Aorta (tissue), 5 donors: Measurements from ENCODE around the gene PODXL. TPM values are rescaled to one million over a fixed set of nuclear protein-coding genes. Genes with fewer than 3 reads are reported as not detected.

Experiments used
- ATAC-seq: fragments of 200-7000 bp; cut with Tn5 transposase; one replicate; pipeline ENCODE4 v1.9.1; 2022; ENCODE audit warnings: moderate library complexity; ENCODE audit not compliant: low FRiP score
- DNase-seq, 2 donors: peaks; one replicate each; pipeline ENCODE4 v3.0.0-alpha.2; 2020
- H3K27ac ChIP-seq, 2 donors: one replicate each; pipeline ENCODE4 v1.5.1; 2013; ENCODE audit warnings: low read length in 2 of 2, mild to moderate bottlenecking in 2 of 2, moderate library complexity in 2 of 2, control low read depth in 1 of 2, inconsistent platforms in 1 of 2, low read depth in 1 of 2
- H3K27me3 ChIP-seq, 2 donors: one replicate each; pipeline ENCODE4 v1.6.1; 2013; ENCODE audit warnings: control low read depth in 1 of 2, low read length in 1 of 2, mild to moderate bottlenecking in 1 of 2, moderate library complexity in 1 of 2; ENCODE audit not compliant: insufficient read depth in 2 of 2, control insufficient read depth in 1 of 2
- H3K36me3 ChIP-seq, 2 donors: one replicate each; pipeline ENCODE4 v1.6.1; 2013; ENCODE audit warnings: control low read depth in 1 of 2, low read length in 1 of 2, mild to moderate bottlenecking in 1 of 2; ENCODE audit not compliant: insufficient read depth in 2 of 2, control insufficient read depth in 1 of 2
- H3K4me1 ChIP-seq, 2 donors: one replicate each; pipeline ENCODE4 v1.6.1; 2013; ENCODE audit warnings: low read length in 2 of 2, control low read depth in 1 of 2, mild to moderate bottlenecking in 1 of 2, moderate library complexity in 1 of 2; ENCODE audit not compliant: insufficient read depth in 2 of 2, control insufficient read depth in 1 of 2
- H3K4me3 ChIP-seq, 2 donors: one replicate each; pipeline ENCODE4 v1.5.1; 2013; ENCODE audit warnings: low read length in 2 of 2, control low read depth in 1 of 2, mild to moderate bottlenecking in 1 of 2
- H3K9me3 ChIP-seq: one replicate; pipeline ENCODE4 v1.6.1; 2013; ENCODE audit warnings: mild to moderate bottlenecking, low read length; ENCODE audit not compliant: control insufficient read depth
- WGBS, 2 donors: extraction: QIAGEN DNeasy Blood & Tissue Kit; methylation state at CpG; one replicate each; pipeline ENCODE4 v1.1.7; 2013; 5-methylcytosine and 5-hydroxymethylcytosine counted together
- intact Hi-C, 2 donors: fragments of 100-400 bp; cut with DNase I; formaldehyde crosslinking; loops; one replicate each; pipeline versions ENCODE4 v1.14.2 to v1.15.0; 2022
- polyA plus RNA-seq, 2 donors: library from polyadenylated mRNA; stranded (reverse); fragments of 200-250 nt; gene quantifications; one replicate each; pipeline ENCODE4 v1.2.3, GENCODE V29; 2013
- total RNA-seq, 2 donors: library from RNA; stranded (reverse); fragmentation: NEBNext Ultra II Directional; extraction: Animal tissue kit (Norgen Biotek cat#: 25700); gene quantifications; one replicate each; pipeline ENCODE4 v1.2.1, GENCODE V29; 2021
- donor health status: healthy with polysubstance abuse.
- donor health status: Bipolar disorder and iron deficiency.
- donor health status: DM: no; HTN: no; CAD: no.
- donor health status: DM: no; HTN: no; CAD: no.
- donor health status: DM: yes; HTN: yes; CAD: no.

The PODXL gene
- total and polyA plus RNA-seq, 4 donors, result 1.7 to 55.5 (median 14.6) TPM

DNA sequence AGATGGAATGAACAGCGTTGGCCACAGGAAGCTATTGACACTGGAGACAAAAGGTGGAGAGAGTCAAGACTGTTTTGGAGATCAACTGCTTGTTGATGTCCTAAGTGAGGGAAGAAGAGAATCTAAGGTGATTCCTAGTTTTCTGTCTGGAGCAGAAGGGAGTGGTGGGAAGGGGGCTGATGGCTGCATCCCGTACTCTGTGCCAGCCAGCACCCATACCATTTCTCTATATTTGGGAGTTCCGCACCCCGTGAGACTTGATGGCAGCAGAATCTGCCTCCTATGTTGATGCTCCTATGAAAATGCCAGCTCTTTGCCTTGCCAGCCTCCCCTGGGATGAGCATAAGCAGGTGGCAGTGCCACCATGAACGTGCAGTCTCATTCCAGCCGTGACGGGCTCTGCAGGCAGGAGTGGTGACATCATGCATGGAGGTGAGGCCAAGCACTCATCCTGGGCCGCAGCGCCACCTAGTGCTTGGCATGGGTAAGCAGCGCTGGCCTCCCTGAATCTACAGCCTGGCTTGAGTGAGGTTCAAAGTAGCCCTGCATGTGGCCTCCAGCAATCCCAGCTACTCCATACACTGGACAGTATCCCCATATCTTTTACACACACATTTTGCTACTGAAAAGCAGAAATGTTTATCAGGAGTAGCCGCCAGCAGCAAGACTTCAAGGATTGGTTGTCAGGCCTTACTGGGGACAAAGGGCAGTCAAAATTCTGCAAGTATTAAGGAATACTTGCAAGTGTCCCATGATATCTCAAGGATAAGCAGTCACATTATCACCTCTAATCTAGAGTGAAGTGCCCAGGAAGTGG lies 43.0 kb downstream of the PODXL start:
- Histone ChIP-seq H3K4me3 (no peak overlapping the region), H3K9me3 (no peaks in the 10 kb centered on the region), H3K36me3 (no peaks in the 10 kb centered on the region), H3K27ac (no peak overlapping the region), H3K4me1 (no peaks in the 10 kb centered on the region), H3K27me3 (no peaks in the 10 kb centered on the region)
- ATAC-seq, result peak; percentile 91
- DNase-seq, result peak; percentile 83 to 94
- intact Hi-C loops, result no loop called here
- WGBS, 2 donors, result 38 to 39% methylated on average over 11 of the region's 11 CpGs

DNA sequence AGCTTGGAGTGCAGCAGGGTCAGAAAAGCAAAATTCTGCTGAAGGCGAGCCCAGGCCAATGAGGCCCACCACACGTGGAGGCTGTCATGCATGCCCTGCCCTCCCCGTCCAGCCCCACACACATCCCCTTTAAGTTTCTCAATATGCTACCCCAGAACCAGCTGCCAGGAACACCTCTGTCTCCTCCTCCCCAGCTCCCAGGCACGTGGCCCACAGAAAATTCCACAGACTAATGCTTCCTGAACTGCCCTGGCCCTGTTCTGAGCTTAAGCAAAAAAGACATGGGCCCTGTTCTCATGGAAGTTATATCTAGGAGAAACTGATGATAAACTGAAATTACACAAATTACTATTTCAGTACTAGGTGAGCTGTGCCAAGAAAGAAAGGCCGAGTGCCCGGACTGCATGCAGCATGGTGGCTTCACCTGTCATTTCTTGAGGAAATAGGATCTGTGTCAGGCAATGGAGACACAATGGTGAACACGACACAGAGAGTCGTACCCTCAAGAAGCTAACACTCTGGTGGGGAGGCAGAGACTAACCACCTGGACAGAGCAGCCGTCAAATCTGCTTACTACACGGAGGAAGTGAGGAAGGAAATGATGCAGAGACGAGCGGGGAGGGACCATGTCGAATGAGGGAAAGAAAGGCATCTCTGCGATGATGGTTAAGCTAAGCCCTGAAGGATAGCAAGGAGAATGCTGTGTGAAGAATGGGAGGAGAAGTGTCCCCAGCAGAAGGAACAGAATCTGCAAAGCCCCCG lies 44.5 kb downstream of the PODXL start:
- DNase-seq (peak; percentile 40 to 42), ATAC-seq (no peak)
- 64 to 69% methylated on average over 15 of the region's 15 CpGs for WGBS, 2 donors
- no peaks in the 10 kb centered on the region for H3K36me3 ChIP-seq
- H3K4me1 ChIP-seq, result no peaks in the 10 kb centered on the region
- no peak overlapping the region for H3K27ac ChIP-seq
- H3K9me3 ChIP-seq, result no peaks in the 10 kb centered on the region
- H3K27me3 ChIP-seq, result no peaks in the 10 kb centered on the region
- intact Hi-C loops, result no loop called here
- no peak overlapping the region for H3K4me3 ChIP-seq

DNA sequence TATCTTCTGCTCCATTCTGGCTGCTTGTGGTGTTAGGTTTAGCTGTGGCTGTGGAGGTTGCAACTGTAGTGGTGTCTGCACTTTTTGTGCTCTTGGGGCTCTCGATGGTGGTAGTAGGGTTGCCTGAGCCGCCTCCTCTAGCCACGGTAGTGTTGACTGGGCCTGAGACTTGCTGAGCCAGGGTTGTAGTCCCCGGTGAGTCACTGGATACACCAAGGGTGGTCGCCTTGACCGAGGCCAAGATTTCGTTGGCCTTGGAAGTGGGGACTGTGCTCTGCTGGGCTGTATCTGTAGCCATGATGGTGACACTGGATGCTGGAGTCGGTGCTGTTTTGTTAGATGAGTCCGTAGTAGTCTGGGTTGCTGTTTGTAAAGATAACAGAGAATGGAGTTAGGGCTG lies 45.4 kb downstream of the PODXL start:
- no peak overlapping the region for H3K27ac ChIP-seq
- 85% methylated on average over 9 of the region's 9 CpGs for WGBS, 2 donors
- no peaks in the 10 kb centered on the region for H3K36me3 ChIP-seq
- no peaks in the 10 kb centered on the region for H3K9me3 ChIP-seq
- no peak for ATAC-seq
- no peak overlapping the region for H3K4me3 ChIP-seq
- no peaks in the 10 kb centered on the region for H3K27me3 ChIP-seq
- no peaks in the 10 kb centered on the region for H3K4me1 ChIP-seq
- intact Hi-C loops, result no loop called here
- DNase-seq, result peak in 1 of 2 donors; percentile 59

DNA sequence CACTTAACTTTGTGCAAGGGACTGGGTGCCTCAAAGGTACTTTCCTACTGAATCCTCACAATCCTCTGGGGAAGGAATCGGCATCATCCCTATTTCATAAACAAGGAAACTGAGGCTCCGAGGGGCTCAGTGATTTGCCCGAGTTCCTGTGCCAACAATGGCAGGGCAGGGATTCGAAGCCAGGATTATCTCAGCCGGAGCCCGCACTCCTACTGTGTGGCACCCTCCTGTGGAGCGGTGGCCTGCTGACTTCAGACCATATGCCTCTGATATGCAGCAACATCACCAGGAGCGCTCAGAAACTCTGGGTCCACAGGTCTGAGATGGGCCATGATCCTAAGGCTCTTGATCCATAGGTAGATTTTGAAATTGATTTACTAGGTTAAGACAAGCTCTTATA lies 46.6 kb downstream of the PODXL start:
- intact Hi-C loops, result no loop called here
- Histone ChIP-seq H3K9me3 (no peaks in the 10 kb centered on the region), H3K4me1 (no peaks in the 10 kb centered on the region), H3K27ac (no peak overlapping the region), H3K36me3 (no peaks in the 10 kb centered on the region), H3K4me3 (no peak overlapping the region), H3K27me3 (no peaks in the 10 kb centered on the region)
- DNase-seq, result peak in 1 of 2 donors; percentile 38
- WGBS, 2 donors, result 94 to 97% methylated on average over 8 of the region's 8 CpGs
- ATAC-seq, result no peak

GRCh38 chr7:131508754-131509486 lies 47.5 kb downstream of the PODXL start:
- Histone ChIP-seq H3K9me3 (no peaks in the 10 kb centered on the region), H3K4me1 (no peaks in the 10 kb centered on the region), H3K27me3 (no peaks in the 10 kb centered on the region), H3K4me3 (no peak overlapping the region), H3K36me3 (no peaks in the 10 kb centered on the region), H3K27ac (no peak overlapping the region)
- 77 to 86% methylated on average over 10 of the region's 10 CpGs for whole genome bisulfite sequencing, 2 donors
- DNase-seq (peak in 1 of 2 donors; percentile 44), ATAC-seq (no peak)
- intact Hi-C loops, result loop anchor here in 1 of 2 donors (1.0 kb wide), 1 partner anchor 145 kb away; no protein-coding TSS in a partner anchor

DNA sequence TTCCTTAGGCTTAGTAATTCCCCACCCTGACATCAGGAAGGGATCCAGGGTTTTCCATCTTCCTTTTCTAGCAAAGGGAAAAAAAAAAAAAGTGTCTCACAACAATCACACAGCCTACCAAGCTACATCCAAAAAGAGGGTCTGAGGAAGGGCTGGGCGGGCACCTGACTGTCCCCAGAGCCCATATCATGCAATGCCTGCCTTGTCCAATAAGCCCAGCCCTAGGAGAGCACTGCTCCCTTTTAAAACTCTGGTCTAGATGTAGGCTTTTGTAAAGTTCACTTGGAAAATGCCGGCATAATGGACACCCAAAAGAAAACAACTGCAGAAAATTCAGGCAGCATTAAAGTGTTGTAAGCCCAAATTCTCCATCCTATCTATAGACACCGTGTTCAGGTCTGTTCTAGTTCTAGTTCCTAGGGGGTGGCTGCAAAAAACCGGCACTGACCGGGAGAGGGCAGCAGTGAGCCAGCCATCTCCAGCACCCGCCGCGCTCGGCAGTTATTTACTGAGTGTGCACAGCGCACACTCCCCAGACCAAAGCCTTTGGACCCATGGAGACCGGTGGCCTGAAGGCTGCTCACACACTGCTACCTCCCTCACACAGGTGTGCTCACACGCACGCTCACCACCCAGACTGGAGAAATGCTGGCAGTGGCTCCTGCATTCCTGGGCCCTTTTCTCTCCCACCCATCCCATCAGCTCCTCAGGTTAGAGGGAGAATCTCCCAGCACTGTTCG lies 48.7 kb downstream of the PODXL start:
- intact Hi-C loops, result loop anchor here (1.0 to 2.0 kb wide), 2 partner anchors 147 kb away; no protein-coding TSS in a partner anchor

DNA sequence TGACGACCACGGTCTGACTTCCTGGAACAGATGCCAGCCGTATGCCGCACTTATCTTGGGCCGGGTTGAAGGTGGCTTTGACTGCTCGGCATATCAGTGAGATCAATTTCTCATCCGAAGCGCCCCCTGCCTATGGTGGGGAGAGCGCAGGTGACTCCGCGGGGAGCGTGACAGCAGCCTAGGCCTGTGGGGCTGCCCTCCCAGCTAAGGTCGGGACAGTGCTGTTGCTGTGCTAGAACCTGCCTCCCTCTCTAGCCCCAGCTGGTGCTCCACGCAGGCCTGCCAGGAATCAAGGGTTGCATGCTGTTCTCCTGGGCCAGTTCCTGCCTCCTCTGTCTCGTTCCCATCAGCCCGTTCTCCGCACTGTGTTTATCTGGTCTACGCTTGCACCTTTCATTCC lies 49.8 kb downstream of the PODXL start:
- H3K9me3 ChIP-seq, result no peaks in the 10 kb centered on the region
- no peaks in the 10 kb centered on the region for H3K4me1 ChIP-seq
- H3K36me3 ChIP-seq, result no peaks in the 10 kb centered on the region
- no peak overlapping the region for H3K27ac ChIP-seq
- intact Hi-C loops, result loop anchor here in 1 of 2 donors (2.0 kb wide), 1 partner anchor 148 kb away; no protein-coding TSS in a partner anchor
- DNase-seq (peak; percentile 42 to 70), ATAC-seq (no peak)
- WGBS, 2 donors, result 77 to 80% methylated on average over 18 of the region's 18 CpGs
- no peaks in the 10 kb centered on the region for H3K27me3 ChIP-seq
- no peak overlapping the region for H3K4me3 ChIP-seq

More for the DNA sequence above, 48.7 kb downstream of the PODXL start:
- Histone ChIP-seq H3K4me3 (no peak overlapping the region), H3K9me3 (no peaks in the 10 kb centered on the region), H3K36me3 (no peaks in the 10 kb centered on the region), H3K27ac (no peak overlapping the region), H3K27me3 (no peaks in the 10 kb centered on the region), H3K4me1 (no peaks in the 10 kb centered on the region)
- peak; percentile 88 for ATAC-seq
- DNase-seq, result peak; percentile 90 to 95
- whole genome bisulfite sequencing, 2 donors, result 10 to 16% methylated on average over 14 of the region's 14 CpGs
